Measurements from ENCODE around the gene GADL1.

The GADL1 gene

GRCh38 chr3:30704931-30705890 lies 189.2 kb downstream of the GADL1 start:
- no peaks in the 10 kb centered on the region for H3K36me3 ChIP-seq (replicated peaks)
- no peak overlapping the region for H3K4me3 ChIP-seq (ENCODE audit: low read depth, low read length)
- in situ Hi-C loops (cut with HindIII; ENCODE audit: low pct_ligation_motif_present, low sequenced_read_pairs) = no loop called here
- H3K27ac ChIP-seq = no peak overlapping the region
- no peak for DNase-seq
- no peaks in the 10 kb centered on the region for H3K27me3 ChIP-seq (replicated peaks)
- TF ChIP-seq CTCF (IDR thresholded peaks at IDR 0.05; ENCODE audit: low read depth, low read length, missing control alignments) = no peak

DNA sequence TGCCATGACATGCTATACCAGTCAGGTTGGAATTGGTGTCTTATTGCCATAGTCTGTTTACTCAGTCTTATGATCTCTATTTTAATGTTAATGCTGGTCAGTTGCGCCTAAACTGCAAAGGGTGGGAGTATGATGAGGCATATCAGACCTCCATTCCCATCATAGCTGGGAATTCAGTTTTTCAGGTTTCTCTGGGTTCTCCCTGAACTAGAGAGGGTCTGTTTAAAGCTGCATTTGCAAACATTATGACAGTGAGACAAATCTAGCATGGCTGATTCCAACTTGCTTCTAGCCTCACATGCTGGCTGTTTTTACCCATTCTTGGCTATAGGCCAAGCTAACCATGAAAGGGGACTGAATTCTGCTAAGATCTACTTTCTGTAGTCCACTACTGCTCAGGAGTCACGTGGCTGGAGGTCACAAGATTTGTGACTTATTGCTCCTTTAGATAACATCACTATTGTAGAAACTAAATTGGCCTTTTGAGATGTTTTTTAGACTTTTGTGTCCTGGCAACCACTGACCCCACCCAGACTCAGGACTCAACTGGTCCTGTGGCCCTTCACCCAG lies 191.5 kb downstream of the GADL1 start:
- TF ChIP-seq CTCF (IDR thresholded peaks at IDR 0.05; ENCODE audit: low read depth, low read length, missing control alignments) = no peak
- H3K4me3 ChIP-seq (ENCODE audit: low read depth, low read length) = no peak overlapping the region
- no peaks in the 10 kb centered on the region for H3K27me3 ChIP-seq (replicated peaks)
- no peak for DNase-seq
- in situ Hi-C loops (cut with HindIII; ENCODE audit: low pct_ligation_motif_present, low sequenced_read_pairs) = no loop called here
- H3K36me3 ChIP-seq (replicated peaks) = no peaks in the 10 kb centered on the region
- H3K27ac ChIP-seq = no peak overlapping the region

DNA sequence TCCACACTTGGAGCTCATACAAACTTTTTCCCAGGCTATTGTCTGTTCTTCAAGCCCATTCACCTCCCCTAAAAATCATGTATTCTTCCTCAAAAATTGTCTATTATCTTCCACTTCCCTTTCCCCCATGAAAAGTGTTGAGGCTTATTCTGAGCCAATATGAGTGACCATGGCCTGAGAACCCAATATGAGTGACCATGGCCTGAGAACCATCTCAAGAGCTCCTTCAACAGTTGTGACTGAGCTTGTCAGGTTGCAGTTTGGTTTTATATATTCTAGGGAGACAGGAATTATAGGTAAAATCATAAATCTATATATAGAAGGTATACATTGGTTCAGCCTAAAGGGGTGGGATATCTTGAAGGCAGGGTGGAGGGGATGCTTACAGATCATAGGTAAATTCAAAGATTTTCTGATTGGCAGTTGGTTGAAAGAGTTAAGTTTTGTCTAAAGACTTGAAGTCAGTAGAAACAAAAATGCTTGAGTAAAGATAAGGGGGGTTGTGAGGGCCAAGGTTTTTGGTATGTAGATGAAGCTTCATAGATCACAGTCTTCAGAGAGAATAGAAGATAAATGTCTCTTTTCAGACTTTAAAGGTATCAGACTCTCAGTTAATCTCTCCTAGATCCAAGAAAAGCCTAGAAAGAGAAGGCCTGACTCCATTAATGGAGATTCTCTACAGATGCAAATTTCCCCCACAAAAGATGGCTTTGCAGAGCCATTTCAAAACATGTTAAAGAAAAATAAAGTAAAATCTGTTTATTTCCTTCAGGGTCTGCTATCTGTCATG lies 192.2 kb downstream of the GADL1 start:
- TF ChIP-seq CTCF (IDR thresholded peaks at IDR 0.05; ENCODE audit: low read depth, low read length, missing control alignments) = no peak
- Histone ChIP-seq H3K27me3 (replicated peaks) (no peaks in the 10 kb centered on the region), H3K36me3 (replicated peaks) (no peaks in the 10 kb centered on the region), H3K4me3 (ENCODE audit: low read depth, low read length) (no peak overlapping the region), H3K27ac (no peak overlapping the region)
- no peak for DNase-seq
- in situ Hi-C loops (cut with HindIII; ENCODE audit: low pct_ligation_motif_present, low sequenced_read_pairs) = no loop called here

DNA sequence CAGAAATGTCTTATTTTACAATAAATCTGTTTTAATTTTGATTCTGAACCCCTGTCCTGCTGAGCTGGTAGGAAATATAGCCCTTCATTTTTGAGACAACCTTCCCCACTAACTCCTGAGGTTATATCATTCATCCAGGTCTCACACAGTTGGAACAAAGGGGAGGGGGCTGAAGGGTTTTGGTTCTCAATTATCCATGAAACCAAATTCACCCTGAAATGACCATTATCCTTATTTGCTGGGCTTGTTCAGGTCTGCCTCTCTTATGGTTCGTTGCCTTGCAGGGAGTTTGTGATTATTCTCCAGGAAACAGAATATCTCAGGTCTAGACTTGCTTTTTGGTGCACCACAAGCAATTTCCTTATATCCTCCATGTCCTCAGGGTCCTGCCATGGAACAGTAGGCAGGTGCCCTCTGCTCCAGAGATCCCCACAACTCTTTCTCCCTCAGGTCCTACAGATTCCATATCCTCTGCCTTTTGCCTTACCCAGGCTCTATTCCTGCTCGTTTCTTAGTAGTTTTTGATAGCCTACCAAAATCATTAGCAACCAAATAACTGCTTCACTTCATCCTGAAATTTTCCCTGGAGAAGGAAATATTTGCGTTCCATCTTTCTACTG lies 193.6 kb downstream of the GADL1 start:
- in situ Hi-C loops (cut with HindIII; ENCODE audit: low pct_ligation_motif_present, low sequenced_read_pairs) = no loop called here
- no peak for TF ChIP-seq CTCF (IDR thresholded peaks at IDR 0.05; ENCODE audit: low read depth, low read length, missing control alignments)
- no peak overlapping the region for H3K27ac ChIP-seq
- DNase-seq = no peak
- H3K36me3 ChIP-seq (replicated peaks) = no peaks in the 10 kb centered on the region
- H3K27me3 ChIP-seq (replicated peaks) = no peaks in the 10 kb centered on the region
- H3K4me3 ChIP-seq (ENCODE audit: low read depth, low read length) = no peak overlapping the region

DNA sequence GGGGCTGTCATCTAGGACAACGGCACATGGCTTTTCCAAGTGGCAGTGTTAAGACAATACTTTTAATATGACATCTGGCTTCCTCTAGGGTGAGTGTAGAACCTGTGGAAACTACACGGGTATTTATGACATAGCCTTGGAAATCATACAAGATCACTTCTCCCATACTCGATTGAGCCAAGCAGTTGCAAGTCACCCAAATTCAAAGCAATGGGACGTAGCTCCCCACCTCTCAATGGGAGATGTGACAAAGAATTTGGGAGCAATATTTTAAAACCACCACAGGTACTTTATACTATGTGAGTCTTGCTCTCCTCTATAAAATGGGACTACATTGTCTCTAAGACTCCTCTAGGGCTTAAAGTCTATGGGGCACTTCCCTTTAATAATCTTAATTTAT lies 194.5 kb downstream of the GADL1 start:
- no peak for TF ChIP-seq CTCF (IDR thresholded peaks at IDR 0.05; ENCODE audit: low read depth, low read length, missing control alignments)
- Histone ChIP-seq H3K27me3 (replicated peaks) (no peaks in the 10 kb centered on the region), H3K27ac (no peak overlapping the region), H3K36me3 (replicated peaks) (peaks cover 7% of the 10 kb centered on the region), H3K4me3 (ENCODE audit: low read depth, low read length) (no peak overlapping the region)
- no peak for DNase-seq
- in situ Hi-C loops (cut with HindIII; ENCODE audit: low pct_ligation_motif_present, low sequenced_read_pairs) = no loop called here
